Upper lobe of right lung (tissue), 1 donor: ENCODE data around the gene LMAN1L. TPM values are rescaled to one million over a fixed set of nuclear protein-coding genes. Genes with fewer than 3 reads are reported as not detected.

Experiments
- ATAC-seq: fragments of 200-7000 bp; cut with Tn5 transposase; one replicate; pipeline ENCODE4 v1.9.1; 2020; ENCODE audit warnings: mild to moderate bottlenecking, moderate library complexity
- DNase-seq: peaks from one replicate; pipeline ENCODE4 v3.0.0-alpha.2; 2020
- H3K27ac ChIP-seq: fragments of 200-600 bp; one replicate; pipeline ENCODE4 v1.8.0; 2022
- H3K27me3 ChIP-seq: fragments of 200-600 bp; one replicate; pipeline ENCODE4 v1.8.0; 2022; ENCODE audit warnings: mild to moderate bottlenecking
- H3K36me3 ChIP-seq: fragments of 200-600 bp; one replicate; pipeline ENCODE4 v1.8.0; 2022
- H3K4me1 ChIP-seq: fragments of 200-600 bp; one replicate; pipeline ENCODE4 v1.8.0; 2022
- H3K4me3 ChIP-seq: fragments of 200-600 bp; one replicate; pipeline ENCODE4 v1.8.0; 2022; ENCODE audit warnings: mild to moderate bottlenecking
- H3K9me3 ChIP-seq: fragments of 200-600 bp; one replicate; pipeline ENCODE4 v1.8.0; 2022
- CTCF ChIP-seq: fragments of 200-600 bp; IDR thresholded peaks from one replicate; pipeline ENCODE4 v1.8.0; 2022; ENCODE audit warnings: antibody characterized with exemption
- intact Hi-C: fragments of 100-400 bp; cut with DNase I; formaldehyde crosslinking; loops from one replicate; pipeline ENCODE4 v1.11.0; 2022
- total RNA-seq: library from RNA; stranded (reverse); fragmentation: NEBNext Ultra II Directional; extraction: Animal tissue kit (Norgen Biotek cat#: 25700); gene quantifications from one replicate; pipeline ENCODE4 v1.2.1, GENCODE V29; 2021
- donor health status: DM: no; HTN: yes; CAD: no; lungs with severe emphysema.

Gene LMAN1L
- total RNA-seq, 1 donor from 2014 or later: not detected

- Histone ChIP-seq H3K4me3 (no peak overlapping the region), H3K36me3 (peaks cover 15% of the 10 kb centered on the region), H3K4me1 (peaks cover 16% of the 10 kb centered on the region), H3K27ac (no peak overlapping the region), H3K27me3 (no peaks in the 10 kb centered on the region), H3K9me3 (no peaks in the 10 kb centered on the region)
- no peak for TF ChIP-seq CTCF
- no peak for ATAC-seq
- intact Hi-C loops: no loop called here
- no peak for DNase-seq
Measured at GRCh38 chr15:74839526-74840395, 27.1 kb downstream of the LMAN1L start.

GRCh38 chr15:74840851-74841775, 28.5 kb downstream of the LMAN1L start:
- intact Hi-C loops: no loop called here
- TF ChIP-seq CTCF: no peak

GRCh38 chr15:74841891-74842373, 29.3 kb downstream of the LMAN1L start:
- intact Hi-C loops: no loop called here
- TF ChIP-seq CTCF: no peak
- H3K27me3 ChIP-seq: no peaks in the 10 kb centered on the region
- peaks cover 30% of the 10 kb centered on the region for H3K36me3 ChIP-seq
- no peaks in the 10 kb centered on the region for H3K9me3 ChIP-seq
- H3K27ac ChIP-seq: no peak overlapping the region
- peak overlapping the region; percentile 71 for H3K4me3 ChIP-seq
- peaks cover 16% of the 10 kb centered on the region for H3K4me1 ChIP-seq
- ATAC-seq (no peak), DNase-seq (no peak)

More at GRCh38 chr15:74840851-74841775, 28.5 kb downstream of the LMAN1L start:
- Histone ChIP-seq H3K9me3 (no peaks in the 10 kb centered on the region), H3K4me1 (peaks cover 16% of the 10 kb centered on the region), H3K27ac (no peak overlapping the region), H3K36me3 (peaks cover 25% of the 10 kb centered on the region), H3K27me3 (no peaks in the 10 kb centered on the region), H3K4me3 (no peak overlapping the region)
- no peak for DNase-seq
- no peak for ATAC-seq

GRCh38 chr15:74842581-74843444, 30.2 kb downstream of the LMAN1L start, which contains the start of gene ULK3:
Gene ULK3 (minus strand): TSS chr15:74843156. CDS start chr15:74843105, 51 bp downstream.
- Histone ChIP-seq H3K27ac (peak within 1 kb of the TSS; percentile 88), H3K9me3 (no peaks in the 10 kb centered on the region), H3K36me3 (peaks cover 39% of the 10 kb centered on the region), H3K4me1 (peaks cover 16% of the 10 kb centered on the region), H3K27me3 (no peaks in the 10 kb centered on the region), H3K4me3 (peak within 1 kb of the TSS; percentile 71)
- ATAC-seq (peak; percentile 96), DNase-seq (peak; percentile 96)
- intact Hi-C loops: no loop called here
- TF ChIP-seq CTCF: peak; percentile 68

GRCh38 chr15:74843445-74843828, 30.8 kb downstream of the LMAN1L start:
- ATAC-seq (no peak), DNase-seq (no peak)
- Histone ChIP-seq H3K27ac (peak overlapping the region; percentile 88), H3K27me3 (no peaks in the 10 kb centered on the region), H3K4me3 (peak overlapping the region; percentile 71), H3K4me1 (peaks cover 16% of the 10 kb centered on the region), H3K9me3 (no peaks in the 10 kb centered on the region), H3K36me3 (peaks cover 40% of the 10 kb centered on the region)
- intact Hi-C loops: no loop called here
- peak; percentile 29 for TF ChIP-seq CTCF
